AG04450 (cell line): ENCODE results near the gene HSD17B12. TPM values are rescaled to one million over a fixed set of nuclear protein-coding genes. Genes with fewer than 3 reads are reported as not detected.

ENCODE experiments used
- CTCF ChIA-PET: fragments of 300-600, 350-600 bp; formaldehyde crosslinking; extraction: SDS; loops from one replicate; lab custom pipeline; 2022; ENCODE audit warnings: antibody characterized with exemption, inconsistent platforms; lab: Charles Lee
- POLR2A ChIA-PET: fragments of 350-600 bp; formaldehyde crosslinking; extraction: SDS; loops from one replicate; lab custom pipeline; 2021; ENCODE audit warnings: antibody characterized with exemption, inconsistent platforms; lab: Yijun Ruan, JAX
- DNase-seq: peaks from one replicate; pipeline ENCODE4 v3.0.0-alpha.2; 2011; ENCODE audit warnings: low read depth, low spot score
- H3K27ac ChIP-seq: one replicate; pipeline ENCODE4 v1.5.1; 2012; ENCODE audit warnings: low read depth, low read length, control low read depth
- H3K27me3 ChIP-seq: one replicate; pipeline ENCODE4 v1.6.0; 2012; ENCODE audit warnings: low read length; ENCODE audit not compliant: control insufficient read depth, insufficient read depth
- H3K4me3 ChIP-seq: 2 replicates; pipeline ENCODE4 v1.5.1; 2011; ENCODE audit warnings: mild to moderate bottlenecking, low read depth, low read length, control low read depth
- H3K9me3 ChIP-seq: 2 replicates; pipeline ENCODE4 v1.5.1; 2012; ENCODE audit warnings: low read length; ENCODE audit not compliant: control insufficient read depth, insufficient read depth
- polyA plus RNA-seq: library from polyadenylated mRNA; depleted of rRNA; stranded (reverse); fragments of >200 nt; gene quantifications from 2 replicates; pipeline ENCODE4 v1.2.3, GENCODE V29; 2011
- TF ChIP-seq, protein P1 (sequence below): IDR thresholded peaks from 2 replicates; pipeline ENCODE4 v1.5.1; 2011; ENCODE audit warnings: low read depth, low read length, control low read depth, inconsistent platforms

HSD17B12 gene
- polyA plus RNA-seq, 1 experiment: 59.3 TPM

DNA sequence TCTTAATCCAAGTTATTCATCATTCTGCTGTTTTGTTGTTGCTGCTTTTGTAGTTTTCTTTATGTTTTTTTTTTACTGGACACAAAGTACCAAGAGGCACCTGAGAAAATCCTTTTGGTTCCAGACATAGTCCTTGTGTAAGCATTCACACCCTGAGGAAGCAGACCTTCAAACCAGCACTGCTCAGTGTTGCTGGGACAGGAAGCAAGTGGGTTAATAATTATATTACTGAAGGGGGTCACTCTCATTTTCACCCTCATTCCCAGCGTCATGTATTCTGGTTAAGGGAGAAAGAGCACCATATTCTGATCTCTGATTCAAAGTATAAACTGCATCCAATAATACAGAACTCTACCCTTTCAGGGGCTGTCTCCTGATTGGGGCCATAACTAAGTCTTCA lies 194.2 kb downstream of the HSD17B12 start:
- H3K27me3 ChIP-seq: peaks cover 27% of the 10 kb centered on the region
- H3K9me3 ChIP-seq: no peaks in the 10 kb centered on the region
- no peak overlapping the region for H3K4me3 ChIP-seq
- TF ChIP-seq, protein P1, sequence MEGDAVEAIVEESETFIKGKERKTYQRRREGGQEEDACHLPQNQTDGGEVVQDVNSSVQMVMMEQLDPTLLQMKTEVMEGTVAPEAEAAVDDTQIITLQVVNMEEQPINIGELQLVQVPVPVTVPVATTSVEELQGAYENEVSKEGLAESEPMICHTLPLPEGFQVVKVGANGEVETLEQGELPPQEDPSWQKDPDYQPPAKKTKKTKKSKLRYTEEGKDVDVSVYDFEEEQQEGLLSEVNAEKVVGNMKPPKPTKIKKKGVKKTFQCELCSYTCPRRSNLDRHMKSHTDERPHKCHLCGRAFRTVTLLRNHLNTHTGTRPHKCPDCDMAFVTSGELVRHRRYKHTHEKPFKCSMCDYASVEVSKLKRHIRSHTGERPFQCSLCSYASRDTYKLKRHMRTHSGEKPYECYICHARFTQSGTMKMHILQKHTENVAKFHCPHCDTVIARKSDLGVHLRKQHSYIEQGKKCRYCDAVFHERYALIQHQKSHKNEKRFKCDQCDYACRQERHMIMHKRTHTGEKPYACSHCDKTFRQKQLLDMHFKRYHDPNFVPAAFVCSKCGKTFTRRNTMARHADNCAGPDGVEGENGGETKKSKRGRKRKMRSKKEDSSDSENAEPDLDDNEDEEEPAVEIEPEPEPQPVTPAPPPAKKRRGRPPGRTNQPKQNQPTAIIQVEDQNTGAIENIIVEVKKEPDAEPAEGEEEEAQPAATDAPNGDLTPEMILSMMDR: no peak
- POLR2A ChIA-PET: no interaction called here
- CTCF ChIA-PET: no interaction called here
- H3K27ac ChIP-seq: no peak overlapping the region
- DNase-seq: no peak

DNA sequence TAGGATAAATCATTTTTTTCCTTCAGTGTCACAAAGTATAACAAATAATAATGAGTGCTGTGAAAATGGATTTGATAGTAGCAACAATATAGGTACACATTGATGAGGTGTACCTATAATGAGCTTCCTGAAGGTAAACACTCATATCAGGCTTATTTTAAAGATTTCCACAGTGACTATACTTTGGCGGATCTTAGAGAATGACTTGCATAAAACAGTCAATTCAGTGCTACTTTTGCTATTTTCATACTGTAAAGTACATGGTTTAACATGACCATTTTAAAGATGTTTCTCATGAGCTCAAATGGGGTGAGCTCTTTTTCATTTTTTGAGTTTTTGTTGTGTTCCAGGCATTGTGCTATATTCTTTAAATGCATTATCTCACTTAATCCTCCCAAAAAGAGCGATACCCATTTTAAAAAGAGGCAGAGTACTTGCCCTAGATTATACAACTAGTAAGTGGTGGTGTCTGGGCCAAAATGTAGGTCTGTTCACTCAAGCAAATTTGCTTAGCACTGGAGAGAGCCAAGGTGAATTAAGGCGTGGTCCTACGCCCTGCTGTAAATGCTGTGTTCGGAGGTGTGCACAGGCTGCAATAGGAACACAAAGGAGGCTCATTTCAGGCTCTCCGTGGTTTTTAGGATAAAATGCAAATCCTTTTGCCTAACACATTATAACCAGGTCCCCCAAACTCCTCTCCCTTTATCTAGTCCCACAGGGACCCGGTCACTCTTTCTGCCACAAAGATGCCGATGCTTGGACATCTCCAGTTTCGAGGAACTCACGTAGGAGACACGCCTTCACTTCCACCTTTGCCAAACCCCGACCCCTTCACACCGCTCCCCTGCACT lies 199.5 kb downstream of the HSD17B12 start:
- no peak for DNase-seq
- no peak overlapping the region for H3K27ac ChIP-seq
- CTCF ChIA-PET: interaction anchor here (0.6 to 1.9 kb wide), 4 partner anchors 10 to 64 kb away, joined by 4 to 25 read pairs (median 5); no protein-coding TSS in a partner anchor
- H3K4me3 ChIP-seq: peak overlapping the region; percentile 75
- no peaks in the 10 kb centered on the region for H3K9me3 ChIP-seq
- POLR2A ChIA-PET: no interaction called here
- TF ChIP-seq, protein P1: no peak
- H3K27me3 ChIP-seq: peaks cover 4% of the 10 kb centered on the region

DNA sequence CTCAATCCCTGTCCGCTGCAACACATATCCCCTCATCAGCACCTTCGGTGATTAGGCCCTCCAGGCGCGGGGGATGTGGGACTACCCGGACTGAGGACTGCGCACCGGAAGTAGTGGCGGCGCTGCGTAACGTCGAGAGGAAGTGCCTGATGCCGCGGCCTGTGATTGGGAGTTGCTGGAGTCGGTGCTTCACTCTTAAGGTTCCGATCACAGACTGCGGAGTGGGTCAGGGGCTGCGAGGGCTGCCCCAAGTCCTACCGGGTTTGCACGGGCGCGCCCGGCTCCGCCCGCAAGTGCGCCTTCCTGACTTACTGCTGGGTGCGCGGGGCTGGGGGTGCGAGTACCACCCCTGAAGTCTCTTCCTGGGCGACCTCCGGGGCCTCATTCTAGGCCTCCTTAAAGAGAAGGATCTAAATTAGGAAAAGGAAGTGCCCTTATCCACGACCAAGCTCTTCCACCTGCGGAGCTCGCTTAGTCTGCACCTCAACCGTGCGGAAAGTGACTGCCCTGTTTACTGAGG lies 200.2 kb downstream of the HSD17B12 start, which contains the start of gene ALKBH3:
Gene ALKBH3, plus strand, starts transcription at position 192 of the 520 bp plus-strand sequence. CDS start 1,822 bp downstream, outside the sequence.
- TF ChIP-seq, protein P1: peak; percentile 18; the same call in 1 of the 2 replicates
- no peaks in the 10 kb centered on the region for H3K9me3 ChIP-seq
- ChIA-PET POLR2A (no interaction called here), CTCF (interaction anchor here (0.8 to 1.9 kb wide), 5 partner anchors 9 to 158 kb away, joined by 4 to 25 read pairs (median 4); no protein-coding TSS in a partner anchor)
- DNase-seq: peak; percentile 81
- no peaks in the 10 kb centered on the region for H3K27me3 ChIP-seq
- H3K27ac ChIP-seq: no peak within 1 kb of the TSS
- H3K4me3 ChIP-seq: peak within 1 kb of the TSS; percentile 75

DNA sequence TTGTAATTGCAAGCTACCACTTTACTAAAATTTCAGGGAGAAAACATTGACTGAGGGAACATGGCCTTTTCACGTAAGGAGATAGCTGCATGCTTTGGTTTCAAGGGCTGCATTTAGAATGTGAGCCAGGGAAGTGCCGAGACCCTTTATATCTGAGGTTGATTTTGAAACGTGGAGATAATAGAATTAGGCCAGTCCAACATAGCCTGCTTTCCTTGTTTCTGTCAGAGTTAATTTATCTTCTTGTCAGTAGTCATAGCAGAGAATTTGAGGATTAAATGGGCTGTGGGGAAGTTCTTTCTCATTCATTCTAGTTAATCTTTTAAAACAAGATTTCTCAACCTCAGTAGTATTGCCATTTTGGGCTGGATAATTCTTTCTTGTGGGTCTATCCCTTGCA lies 212.3 kb downstream of the HSD17B12 start:
- POLR2A ChIA-PET: no interaction called here
- TF ChIP-seq, protein P1: no peak
- H3K4me3 ChIP-seq: no peak overlapping the region
- H3K27me3 ChIP-seq: no peaks in the 10 kb centered on the region
- CTCF ChIA-PET: interaction anchor here (0.6 to 1.1 kb wide), 4 partner anchors 52 to 643 kb away, joined by 3 to 5 read pairs (median 4); no protein-coding TSS in a partner anchor
- H3K27ac ChIP-seq: no peak overlapping the region
- no peak for DNase-seq
- no peaks in the 10 kb centered on the region for H3K9me3 ChIP-seq
